ENCODE results near the gene RBM3. TPM values are rescaled to one million over a fixed set of nuclear protein-coding genes. Genes with fewer than 3 reads are reported as not detected.

Gene RBM3
- total RNA-seq, 1 experiment from 2014 or later: 375 TPM

GRCh38 chrX:48597353-48598264 lies 23.3 kb downstream of the RBM3 start, which contains the start of gene WDR13:
Gene WDR13 (plus strand): TSS chrX:48597492. CDS start chrX:48597997, 505 bp downstream.
- peak within 1 kb of the TSS; percentile 82 for H3K4me3 ChIP-seq (ENCODE audit: low read length)
- H3F3A ChIP-seq (ENCODE audit: low read length, unreplicated experiment): no peaks in the 10 kb centered on the region
- DNase-seq (peak; percentile 96), ATAC-seq (peak; percentile 89)
- peak within 1 kb of the TSS; percentile 90 for H3K4me2 ChIP-seq (ENCODE audit: low read length)
- H3K9me3 ChIP-seq (ENCODE audit: low read length): no peaks in the 10 kb centered on the region
- ChIA-PET CTCF (no interaction called here), POLR2A (ENCODE audit: unreplicated experiment) (interaction anchor here (0.6 to 0.7 kb wide), 2 partner anchors 10 to 70 kb away, joined by 3 read pairs; no protein-coding TSS in a partner anchor)
- H3K27ac ChIP-seq (ENCODE audit: low read length): peak within 1 kb of the TSS; percentile 99
- peak within 1 kb of the TSS; percentile 99 for H3K9ac ChIP-seq (ENCODE audit: low read length)
- H2AFZ ChIP-seq (ENCODE audit: low read length): peak within 1 kb of the TSS; percentile 73
- H3K9me2 ChIP-seq (replicated peaks; ENCODE audit: low read length): no peaks in the 10 kb centered on the region
- H3K79me2 ChIP-seq (ENCODE audit: low read length): peaks cover 10% of the 10 kb centered on the region
- intact Hi-C loops (cut with micrococcal nuclease): loop anchor here (1.0 to 5.0 kb wide), 2 partner anchors 23 to 120 kb away; partner anchors contain the start of genes FTSJ1 and RBM3
- no peaks in the 10 kb centered on the region for H3K27me3 ChIP-seq (ENCODE audit: low read length)
- H3K4me1 ChIP-seq (ENCODE audit: insufficient read depth, low read length): peaks cover 8% of the 10 kb centered on the region
- no peak for TF ChIP-seq EZH2phosphoT487 (IDR thresholded peaks at IDR 0.05; ENCODE audit: borderline replicate concordance, low read length)
- TF ChIP-seq CTCF (conservative IDR thresholded peaks at IDR 0.05; ENCODE audit: low read depth, low read length): no peak
- TF ChIP-seq EZH2 (IDR thresholded peaks at IDR 0.05; ENCODE audit: low read length, unreplicated experiment): no peak
- H4K20me1 ChIP-seq (ENCODE audit: low read length): no peaks in the 10 kb centered on the region
- H3K36me3 ChIP-seq (ENCODE audit: low read depth, low read length): peaks cover 5% of the 10 kb centered on the region; the same call in 1 of the 2 replicates
- TSS peak; percentile 80 for BruUV-seq (replicated peaks)

GRCh38 chrX:48598614-48599013 lies 24.3 kb downstream of the RBM3 start:
- intact Hi-C loops (cut with micrococcal nuclease): loop anchor here (5.0 kb wide), 1 partner anchor 121 kb away; the partner anchor contains the start of gene FTSJ1
- BruUV-seq (replicated peaks): no TSS peak
- POLR2A ChIA-PET (ENCODE audit: unreplicated experiment): interaction anchor here (0.6 kb wide), 1 partner anchor 69 kb away, joined by 3 read pairs; no protein-coding TSS in a partner anchor

More at GRCh38 chrX:48598614-48599013, 24.3 kb downstream of the RBM3 start:
- Histone ChIP-seq H3K4me1 (ENCODE audit: insufficient read depth, low read length) (peaks cover 8% of the 10 kb centered on the region), H3K4me2 (ENCODE audit: low read length) (peak overlapping the region; percentile 90), H3K9me3 (ENCODE audit: low read length) (no peaks in the 10 kb centered on the region), H2AFZ (ENCODE audit: low read length) (no peak overlapping the region), H3K79me2 (ENCODE audit: low read length) (peaks cover 10% of the 10 kb centered on the region), H3K4me3 (ENCODE audit: low read length) (peak overlapping the region; percentile 82), H3K27ac (ENCODE audit: low read length) (no peak overlapping the region), H3K9me2 (replicated peaks; ENCODE audit: low read length) (no peaks in the 10 kb centered on the region), H3K27me3 (ENCODE audit: low read length) (no peaks in the 10 kb centered on the region), H3K9ac (ENCODE audit: low read length) (peak overlapping the region; percentile 99), H4K20me1 (ENCODE audit: low read length) (no peaks in the 10 kb centered on the region), H3K36me3 (ENCODE audit: low read depth, low read length) (peaks cover 5% of the 10 kb centered on the region; the same call in 1 of the 2 replicates), H3F3A (ENCODE audit: low read length, unreplicated experiment) (no peaks in the 10 kb centered on the region)
- DNase-seq (no peak), ATAC-seq (no peak)
- no peak for TF ChIP-seq EZH2 (IDR thresholded peaks at IDR 0.05; ENCODE audit: low read length, unreplicated experiment)
- TF ChIP-seq CTCF (conservative IDR thresholded peaks at IDR 0.05; ENCODE audit: low read depth, low read length): no peak
- TF ChIP-seq EZH2phosphoT487 (IDR thresholded peaks at IDR 0.05; ENCODE audit: borderline replicate concordance, low read length): no peak
- CTCF ChIA-PET: no interaction called here
